HEK293 (cell line): ENCODE measurements around the gene FAM168A.

Source experiments
- CTCF ChIA-PET: fragments of 350-600 bp; formaldehyde crosslinking; extraction: SDS; loops from one replicate; lab custom pipeline; 2021; ENCODE audit warnings: antibody characterized with exemption; lab: Yijun Ruan, JAX
- POLR2A ChIA-PET: fragments of 300-600 bp; formaldehyde crosslinking; extraction: SDS; loops from one replicate; lab custom pipeline; 2020; ENCODE audit warnings: antibody characterized with exemption, inconsistent platforms; lab: Yijun Ruan, JAX
- H3K27ac ChIP-seq: fragments of 200-500 bp; sonication (Bioruptor generic); 2 replicates; pipeline ENCODE4 v1.5.1; 2014; ENCODE audit warnings: low read depth, low read length, control low read depth, inconsistent platforms; ENCODE audit errors: extremely low read depth
- H3K36me3 ChIP-seq, 2 experiments: fragments of 200-500 bp in 1 of 2; sonication (Bioruptor generic) in 1 of 2; 1 replicate in 1 of 2; 2 replicates in 1 of 2; pipeline ENCODE4 v1.5.1; 2014 to 2017; ENCODE audit warnings: inconsistent platforms in 2 of 2, low read length in 2 of 2; ENCODE audit not compliant: control insufficient read depth in 2 of 2, insufficient read depth in 1 of 2
- H3K4me1 ChIP-seq: fragments of 200-500 bp; sonication (Bioruptor generic); 2 replicates; pipeline ENCODE4 v1.5.1; 2014; ENCODE audit warnings: mild to moderate bottlenecking, low read length, inconsistent platforms; ENCODE audit not compliant: control insufficient read depth, insufficient read depth
- H3K4me3 ChIP-seq: 2 replicates; pipeline ENCODE4 v1.5.1; 2011; ENCODE audit warnings: low read depth, mild to moderate bottlenecking, control low read depth, low read length, moderate library complexity
- H3K9me3 ChIP-seq: fragments of 200-500 bp; sonication (Bioruptor generic); 2 replicates; pipeline ENCODE4 v1.5.1; 2014; ENCODE audit warnings: low read depth, low read length, inconsistent platforms; ENCODE audit not compliant: control insufficient read depth, insufficient read depth
- FEZF1 ChIP-seq: fragments of 450-650 bp; formaldehyde crosslinking; IDR thresholded peaks from 2 replicates; pipeline ENCODE4 v1.5.1; 2016; ENCODE audit warnings: missing biosample characterization, missing genetic modification characterization
- HOXD13 ChIP-seq: sonication (generic); formaldehyde crosslinking; IDR thresholded peaks from 2 replicates; pipeline ENCODE4 v1.8.0; 2022; ENCODE audit warnings: missing genetic modification reagents, borderline replicate concordance
- WT1 ChIP-seq: fragments of 450-650 bp; formaldehyde crosslinking; IDR thresholded peaks from 2 replicates; pipeline ENCODE4 v1.5.1; 2016; ENCODE audit warnings: missing biosample characterization, missing genetic modification characterization
- ZBTB8A ChIP-seq: fragments of 450-650 bp; formaldehyde crosslinking; IDR thresholded peaks from 2 replicates; pipeline ENCODE4 v1.5.1; 2016; ENCODE audit warnings: missing biosample characterization, missing genetic modification characterization
- ZFP69B ChIP-seq: fragments of 450-650 bp; formaldehyde crosslinking; IDR thresholded peaks from 2 replicates; pipeline ENCODE4 v1.5.1; 2016; ENCODE audit warnings: missing biosample characterization, missing genetic modification characterization
- ZNF112 ChIP-seq: fragments of 450-650 bp; formaldehyde crosslinking; IDR thresholded peaks from 2 replicates; pipeline ENCODE4 v1.5.0; 2017; ENCODE audit warnings: missing biosample characterization, missing genetic modification characterization
- ZNF214 ChIP-seq: fragments of 450-650 bp; formaldehyde crosslinking; IDR thresholded peaks from 2 replicates; pipeline ENCODE4 v1.5.1; 2017; ENCODE audit warnings: missing biosample characterization, mild to moderate bottlenecking, missing genetic modification characterization, borderline replicate concordance
- ZNF416 ChIP-seq: fragments of 450-650 bp; formaldehyde crosslinking; IDR thresholded peaks from 2 replicates; pipeline ENCODE4 v1.5.1; 2016; ENCODE audit warnings: missing biosample characterization, missing genetic modification characterization
- ZNF510 ChIP-seq: fragments of 450-650 bp; formaldehyde crosslinking; IDR thresholded peaks from 2 replicates; pipeline ENCODE4 v1.5.1; 2018; ENCODE audit warnings: mild to moderate bottlenecking, missing genetic modification characterization, missing biosample characterization; ENCODE audit not compliant: insufficient replicate concordance
- ZNF610 ChIP-seq: fragments of 450-650 bp; formaldehyde crosslinking; IDR thresholded peaks from 2 replicates; pipeline ENCODE4 v1.5.1; 2016; ENCODE audit warnings: missing biosample characterization, missing genetic modification characterization, borderline replicate concordance
- ZSCAN30 ChIP-seq: fragments of 450-650 bp; IDR thresholded peaks from 2 replicates; pipeline ENCODE4 v1.5.1; 2018; ENCODE audit warnings: missing biosample characterization, mild to moderate bottlenecking, missing genetic modification characterization, moderate library complexity
- TF ChIP-seq, protein P1 (sequence below): fragments of 450-650 bp; formaldehyde crosslinking; IDR thresholded peaks from 2 replicates; pipeline ENCODE4 v1.5.1; 2017; ENCODE audit warnings: missing biosample characterization, missing genetic modification characterization
- TF ChIP-seq, protein P2 (sequence below): fragments of 450-650 bp; formaldehyde crosslinking; IDR thresholded peaks from 2 replicates; pipeline ENCODE4 v1.5.1; 2017; ENCODE audit warnings: missing biosample characterization, missing genetic modification characterization
- TF ChIP-seq, protein P3 (sequence below): fragments of 450-650 bp; formaldehyde crosslinking; IDR thresholded peaks from 2 replicates; pipeline ENCODE4 v1.5.1; 2016; ENCODE audit warnings: missing biosample characterization, missing genetic modification characterization
- TF ChIP-seq, protein P4 (sequence below): fragments of 450-650 bp; formaldehyde crosslinking; IDR thresholded peaks from 2 replicates; pipeline ENCODE4 v1.5.1; 2016; ENCODE audit warnings: missing biosample characterization, missing genetic modification characterization, borderline replicate concordance
- TF ChIP-seq, protein P5 (sequence below): fragments of 450-650 bp; formaldehyde crosslinking; IDR thresholded peaks from 2 replicates; pipeline ENCODE4 v1.5.1; 2016; ENCODE audit warnings: missing biosample characterization, missing genetic modification characterization
- TF ChIP-seq, protein P6 (sequence below): fragments of 450-650 bp; formaldehyde crosslinking; IDR thresholded peaks from 2 replicates; pipeline ENCODE4 v1.5.1; 2016; ENCODE audit warnings: missing biosample characterization, missing genetic modification characterization
- TF ChIP-seq, protein P7 (sequence below): fragments of 450-650 bp; formaldehyde crosslinking; IDR thresholded peaks from 2 replicates; pipeline ENCODE4 v1.5.1; 2016; ENCODE audit warnings: missing biosample characterization, missing genetic modification characterization

Gene FAM168A

DNA sequence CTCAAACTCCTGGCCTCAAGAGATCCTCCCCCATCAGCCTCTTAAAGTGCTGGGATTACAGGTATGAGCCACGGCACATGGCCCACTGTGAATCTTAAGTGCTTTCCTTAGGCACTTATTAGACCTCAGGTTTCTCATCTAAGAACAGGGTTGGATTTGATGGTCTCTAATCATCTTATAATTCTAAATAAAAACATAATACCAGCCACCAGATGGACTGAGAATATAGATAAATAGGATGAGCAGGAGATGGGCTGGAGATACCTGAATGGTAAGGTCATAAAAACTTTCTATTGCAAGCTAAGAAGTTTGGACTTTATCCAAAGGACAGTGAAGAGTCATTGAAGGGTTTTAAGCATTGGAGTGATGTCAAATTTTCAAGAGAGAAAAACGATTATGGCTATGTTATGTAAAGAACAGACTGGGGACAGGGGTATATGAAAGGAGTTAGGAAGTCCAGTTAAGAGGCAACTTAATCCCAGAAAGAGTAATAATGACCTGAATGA is 136.5 kb downstream of the FAM168A start:
- Histone ChIP-seq H3K9me3 (no peaks in the 10 kb centered on the region), H3K4me3 (no peak overlapping the region), H3K27ac (no peak overlapping the region), H3K36me3 (no peaks in the 10 kb centered on the region), H3K4me1 (no peaks in the 10 kb centered on the region)
- CTCF ChIA-PET, result no interaction called here
- TF ChIP-seq ZNF214 (tag by site-specific recombination) (no peak), ZNF510 (tag by site-specific recombination) (no peak), HOXD13 (no peak), ZNF416 (tag by site-specific recombination) (no peak), WT1 (tag by site-specific recombination) (no peak), ZBTB8A (no peak), ZFP69B (tag by site-specific recombination) (no peak), ZSCAN30 (tag by site-specific recombination) (no peak), FEZF1 (no peak), ZNF610 (tag by site-specific recombination) (no peak), ZNF112 (tag by site-specific recombination) (no peak)
- TF ChIP-seq, protein P1, sequence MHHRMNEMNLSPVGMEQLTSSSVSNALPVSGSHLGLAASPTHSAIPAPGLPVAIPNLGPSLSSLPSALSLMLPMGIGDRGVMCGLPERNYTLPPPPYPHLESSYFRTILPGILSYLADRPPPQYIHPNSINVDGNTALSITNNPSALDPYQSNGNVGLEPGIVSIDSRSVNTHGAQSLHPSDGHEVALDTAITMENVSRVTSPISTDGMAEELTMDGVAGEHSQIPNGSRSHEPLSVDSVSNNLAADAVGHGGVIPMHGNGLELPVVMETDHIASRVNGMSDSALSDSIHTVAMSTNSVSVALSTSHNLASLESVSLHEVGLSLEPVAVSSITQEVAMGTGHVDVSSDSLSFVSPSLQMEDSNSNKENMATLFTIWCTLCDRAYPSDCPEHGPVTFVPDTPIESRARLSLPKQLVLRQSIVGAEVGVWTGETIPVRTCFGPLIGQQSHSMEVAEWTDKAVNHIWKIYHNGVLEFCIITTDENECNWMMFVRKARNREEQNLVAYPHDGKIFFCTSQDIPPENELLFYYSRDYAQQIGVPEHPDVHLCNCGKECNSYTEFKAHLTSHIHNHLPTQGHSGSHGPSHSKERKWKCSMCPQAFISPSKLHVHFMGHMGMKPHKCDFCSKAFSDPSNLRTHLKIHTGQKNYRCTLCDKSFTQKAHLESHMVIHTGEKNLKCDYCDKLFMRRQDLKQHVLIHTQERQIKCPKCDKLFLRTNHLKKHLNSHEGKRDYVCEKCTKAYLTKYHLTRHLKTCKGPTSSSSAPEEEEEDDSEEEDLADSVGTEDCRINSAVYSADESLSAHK (tag by site-specific recombination), result no peak
- TF ChIP-seq, protein P2, sequence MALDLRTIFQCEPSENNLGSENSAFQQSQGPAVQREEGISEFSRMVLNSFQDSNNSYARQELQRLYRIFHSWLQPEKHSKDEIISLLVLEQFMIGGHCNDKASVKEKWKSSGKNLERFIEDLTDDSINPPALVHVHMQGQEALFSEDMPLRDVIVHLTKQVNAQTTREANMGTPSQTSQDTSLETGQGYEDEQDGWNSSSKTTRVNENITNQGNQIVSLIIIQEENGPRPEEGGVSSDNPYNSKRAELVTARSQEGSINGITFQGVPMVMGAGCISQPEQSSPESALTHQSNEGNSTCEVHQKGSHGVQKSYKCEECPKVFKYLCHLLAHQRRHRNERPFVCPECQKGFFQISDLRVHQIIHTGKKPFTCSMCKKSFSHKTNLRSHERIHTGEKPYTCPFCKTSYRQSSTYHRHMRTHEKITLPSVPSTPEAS (tag by site-specific recombination), result no peak
- TF ChIP-seq, protein P3, sequence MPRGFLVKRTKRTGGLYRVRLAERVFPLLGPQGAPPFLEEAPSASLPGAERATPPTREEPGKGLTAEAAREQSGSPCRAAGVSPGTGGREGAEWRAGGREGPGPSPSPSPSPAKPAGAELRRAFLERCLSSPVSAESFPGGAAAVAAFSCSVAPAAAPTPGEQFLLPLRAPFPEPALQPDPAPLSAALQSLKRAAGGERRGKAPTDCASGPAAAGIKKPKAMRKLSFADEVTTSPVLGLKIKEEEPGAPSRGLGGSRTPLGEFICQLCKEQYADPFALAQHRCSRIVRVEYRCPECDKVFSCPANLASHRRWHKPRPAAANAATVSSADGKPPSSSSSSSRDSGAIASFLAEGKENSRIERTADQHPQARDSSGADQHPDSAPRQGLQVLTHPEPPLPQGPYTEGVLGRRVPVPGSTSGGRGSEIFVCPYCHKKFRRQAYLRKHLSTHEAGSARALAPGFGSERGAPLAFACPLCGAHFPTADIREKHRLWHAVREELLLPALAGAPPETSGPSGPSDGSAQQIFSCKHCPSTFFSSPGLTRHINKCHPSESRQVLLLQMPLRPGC, result no peak
- TF ChIP-seq, protein P4, sequence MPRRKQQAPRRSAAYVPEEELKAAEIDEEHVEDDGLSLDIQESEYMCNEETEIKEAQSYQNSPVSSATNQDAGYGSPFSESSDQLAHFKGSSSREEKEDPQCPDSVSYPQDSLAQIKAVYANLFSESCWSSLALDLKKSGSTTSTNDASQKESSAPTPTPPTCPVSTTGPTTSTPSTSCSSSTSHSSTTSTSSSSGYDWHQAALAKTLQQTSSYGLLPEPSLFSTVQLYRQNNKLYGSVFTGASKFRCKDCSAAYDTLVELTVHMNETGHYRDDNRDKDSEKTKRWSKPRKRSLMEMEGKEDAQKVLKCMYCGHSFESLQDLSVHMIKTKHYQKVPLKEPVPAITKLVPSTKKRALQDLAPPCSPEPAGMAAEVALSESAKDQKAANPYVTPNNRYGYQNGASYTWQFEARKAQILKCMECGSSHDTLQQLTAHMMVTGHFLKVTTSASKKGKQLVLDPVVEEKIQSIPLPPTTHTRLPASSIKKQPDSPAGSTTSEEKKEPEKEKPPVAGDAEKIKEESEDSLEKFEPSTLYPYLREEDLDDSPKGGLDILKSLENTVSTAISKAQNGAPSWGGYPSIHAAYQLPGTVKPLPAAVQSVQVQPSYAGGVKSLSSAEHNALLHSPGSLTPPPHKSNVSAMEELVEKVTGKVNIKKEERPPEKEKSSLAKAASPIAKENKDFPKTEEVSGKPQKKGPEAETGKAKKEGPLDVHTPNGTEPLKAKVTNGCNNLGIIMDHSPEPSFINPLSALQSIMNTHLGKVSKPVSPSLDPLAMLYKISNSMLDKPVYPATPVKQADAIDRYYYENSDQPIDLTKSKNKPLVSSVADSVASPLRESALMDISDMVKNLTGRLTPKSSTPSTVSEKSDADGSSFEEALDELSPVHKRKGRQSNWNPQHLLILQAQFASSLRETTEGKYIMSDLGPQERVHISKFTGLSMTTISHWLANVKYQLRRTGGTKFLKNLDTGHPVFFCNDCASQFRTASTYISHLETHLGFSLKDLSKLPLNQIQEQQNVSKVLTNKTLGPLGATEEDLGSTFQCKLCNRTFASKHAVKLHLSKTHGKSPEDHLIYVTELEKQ (tag by site-specific recombination), result no peak
- TF ChIP-seq, protein P5, sequence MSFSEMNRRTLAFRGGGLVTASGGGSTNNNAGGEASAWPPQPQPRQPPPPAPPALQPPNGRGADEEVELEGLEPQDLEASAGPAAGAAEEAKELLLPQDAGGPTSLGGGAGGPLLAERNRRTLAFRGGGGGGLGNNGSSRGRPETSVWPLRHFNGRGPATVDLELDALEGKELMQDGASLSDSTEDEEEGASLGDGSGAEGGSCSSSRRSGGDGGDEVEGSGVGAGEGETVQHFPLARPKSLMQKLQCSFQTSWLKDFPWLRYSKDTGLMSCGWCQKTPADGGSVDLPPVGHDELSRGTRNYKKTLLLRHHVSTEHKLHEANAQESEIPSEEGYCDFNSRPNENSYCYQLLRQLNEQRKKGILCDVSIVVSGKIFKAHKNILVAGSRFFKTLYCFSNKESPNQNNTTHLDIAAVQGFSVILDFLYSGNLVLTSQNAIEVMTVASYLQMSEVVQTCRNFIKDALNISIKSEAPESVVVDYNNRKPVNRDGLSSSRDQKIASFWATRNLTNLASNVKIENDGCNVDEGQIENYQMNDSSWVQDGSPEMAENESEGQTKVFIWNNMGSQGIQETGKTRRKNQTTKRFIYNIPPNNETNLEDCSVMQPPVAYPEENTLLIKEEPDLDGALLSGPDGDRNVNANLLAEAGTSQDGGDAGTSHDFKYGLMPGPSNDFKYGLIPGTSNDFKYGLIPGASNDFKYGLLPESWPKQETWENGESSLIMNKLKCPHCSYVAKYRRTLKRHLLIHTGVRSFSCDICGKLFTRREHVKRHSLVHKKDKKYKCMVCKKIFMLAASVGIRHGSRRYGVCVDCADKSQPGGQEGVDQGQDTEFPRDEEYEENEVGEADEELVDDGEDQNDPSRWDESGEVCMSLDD (tag by site-specific recombination), result no peak
- TF ChIP-seq, protein P6, sequence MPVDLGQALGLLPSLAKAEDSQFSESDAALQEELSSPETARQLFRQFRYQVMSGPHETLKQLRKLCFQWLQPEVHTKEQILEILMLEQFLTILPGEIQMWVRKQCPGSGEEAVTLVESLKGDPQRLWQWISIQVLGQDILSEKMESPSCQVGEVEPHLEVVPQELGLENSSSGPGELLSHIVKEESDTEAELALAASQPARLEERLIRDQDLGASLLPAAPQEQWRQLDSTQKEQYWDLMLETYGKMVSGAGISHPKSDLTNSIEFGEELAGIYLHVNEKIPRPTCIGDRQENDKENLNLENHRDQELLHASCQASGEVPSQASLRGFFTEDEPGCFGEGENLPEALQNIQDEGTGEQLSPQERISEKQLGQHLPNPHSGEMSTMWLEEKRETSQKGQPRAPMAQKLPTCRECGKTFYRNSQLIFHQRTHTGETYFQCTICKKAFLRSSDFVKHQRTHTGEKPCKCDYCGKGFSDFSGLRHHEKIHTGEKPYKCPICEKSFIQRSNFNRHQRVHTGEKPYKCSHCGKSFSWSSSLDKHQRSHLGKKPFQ (tag by site-specific recombination), result no peak
- TF ChIP-seq, protein P7, sequence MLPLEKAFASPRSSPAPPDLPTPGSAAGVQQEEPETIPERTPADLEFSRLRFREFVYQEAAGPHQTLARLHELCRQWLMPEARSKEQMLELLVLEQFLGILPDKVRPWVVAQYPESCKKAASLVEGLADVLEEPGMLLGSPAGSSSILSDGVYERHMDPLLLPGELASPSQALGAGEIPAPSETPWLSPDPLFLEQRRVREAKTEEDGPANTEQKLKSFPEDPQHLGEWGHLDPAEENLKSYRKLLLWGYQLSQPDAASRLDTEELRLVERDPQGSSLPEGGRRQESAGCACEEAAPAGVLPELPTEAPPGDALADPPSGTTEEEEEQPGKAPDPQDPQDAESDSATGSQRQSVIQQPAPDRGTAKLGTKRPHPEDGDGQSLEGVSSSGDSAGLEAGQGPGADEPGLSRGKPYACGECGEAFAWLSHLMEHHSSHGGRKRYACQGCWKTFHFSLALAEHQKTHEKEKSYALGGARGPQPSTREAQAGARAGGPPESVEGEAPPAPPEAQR (tag by site-specific recombination), result no peak
- POLR2A ChIA-PET, result no interaction called here
